H1 (cell line): ENCODE results near the gene FBXL16. TPM values are rescaled to one million over a fixed set of nuclear protein-coding genes. Genes with fewer than 3 reads are reported as not detected.

ENCODE experiments used
- CTCF ChIA-PET: fragments of 300-600 bp; sonication (Branson Sonifier 250); formaldehyde crosslinking; loops from one replicate; lab custom pipeline; 2021; ENCODE audit not compliant: partially characterized antibody; lab: Charles Lee
- POLR2A ChIA-PET: fragments of 300-600 bp; sonication (Branson Sonifier 250); formaldehyde crosslinking; loops from one replicate; lab custom pipeline; 2021; ENCODE audit warnings: inconsistent platforms; ENCODE audit not compliant: partially characterized antibody; lab: Charles Lee
- DNase-seq, 2 experiments: peaks; one replicate each; pipeline versions ENCODE4 v3.0.0 to v3.0.0-alpha.2; 2010 to 2022; ENCODE audit warnings: low spot score in 2 of 2, low read depth in 1 of 2, mixed read lengths in 1 of 2
- FAIRE-seq: peaks from 2 replicates; lab custom pipeline; 2011; peaks lifted over from hg19 to GRCh38; lab: Jason Lieb, UNC
- H2AFZ ChIP-seq: 2 replicates; pipeline ENCODE4 v1.8.1; 2012; ENCODE audit warnings: low read length, inconsistent platforms
- H2AK5ac ChIP-seq: 2 replicates; pipeline ENCODE4 v1.6.1; 2013; ENCODE audit warnings: low read depth, low read length
- H2BK120ac ChIP-seq: replicated peaks from 2 replicates; pipeline ENCODE3; 2013; ENCODE audit warnings: low read depth, low read length, inconsistent platforms
- H2BK12ac ChIP-seq: 2 replicates; pipeline ENCODE4 v1.6.1; 2013; ENCODE audit warnings: low read depth, low read length
- H2BK15ac ChIP-seq: 2 replicates; pipeline ENCODE4 v1.6.1; 2013; ENCODE audit warnings: low read length
- H2BK20ac ChIP-seq: 2 replicates; pipeline ENCODE4 v1.6.1; 2013; ENCODE audit warnings: low read length
- H2BK5ac ChIP-seq: 2 replicates; pipeline ENCODE4 v1.6.1; 2013; ENCODE audit warnings: low read depth, low read length
- H3K14ac ChIP-seq: 2 replicates; pipeline ENCODE4 v1.6.1; 2013; ENCODE audit warnings: inconsistent platforms; ENCODE audit not compliant: insufficient read length
- H3K18ac ChIP-seq: 2 replicates; pipeline ENCODE4 v1.6.1; 2013; ENCODE audit warnings: low read length; ENCODE audit errors: extremely low read depth
- H3K23ac ChIP-seq: 2 replicates; pipeline ENCODE4 v1.6.1; 2013; ENCODE audit warnings: inconsistent platforms; ENCODE audit not compliant: insufficient read length
- H3K23me2 ChIP-seq: 2 replicates; pipeline ENCODE4 v1.6.1; 2013; ENCODE audit warnings: low read depth, low read length
- H3K27ac ChIP-seq: 2 replicates; pipeline ENCODE4 v1.6.1; 2011; ENCODE audit warnings: low read depth, low read length, inconsistent platforms
- H3K27me3 ChIP-seq, 4 experiments: replicated peaks in 1 of 4; 1 replicate in 1 of 4; 2 replicates in 3 of 4; pipeline versions ENCODE4 v1.6.1 to v1.8.1; 2011 to 2013; ENCODE audit warnings: low read length in 3 of 4, mild to moderate bottlenecking in 3 of 4, inconsistent platforms in 2 of 4, mixed read lengths in 2 of 4, moderate library complexity in 1 of 4; ENCODE audit not compliant: control insufficient read depth in 3 of 4, insufficient read depth in 3 of 4; ENCODE audit errors: extremely low read depth in 1 of 4
- H3K36me3 ChIP-seq, 4 experiments: 2 replicates each; pipeline versions ENCODE4 v1.6.1 to v1.8.1; 2011 to 2013; ENCODE audit warnings: mild to moderate bottlenecking in 4 of 4, low read length in 3 of 4, moderate library complexity in 2 of 4, control low read depth in 1 of 4, inconsistent platforms in 1 of 4; ENCODE audit not compliant: insufficient read depth in 4 of 4, control insufficient read depth in 2 of 4
- H3K4ac ChIP-seq: replicated peaks from 2 replicates; pipeline ENCODE3; 2013; ENCODE audit warnings: low read length, low read depth, mixed read lengths, inconsistent platforms; ENCODE audit not compliant: insufficient read length
- H3K4me1 ChIP-seq, 4 experiments: replicated peaks in 1 of 4; 1 replicate in 1 of 4; 2 replicates in 3 of 4; pipeline versions ENCODE4 v1.6.1 to v1.8.1; 2011 to 2013; ENCODE audit warnings: low read length in 3 of 4, inconsistent platforms in 2 of 4, mixed read lengths in 1 of 4; ENCODE audit not compliant: insufficient read depth in 4 of 4, control insufficient read depth in 3 of 4
- H3K4me2 ChIP-seq, 2 experiments: 2 replicates each; pipeline versions ENCODE4 v1.6.1 to v1.8.1; 2011 to 2013; ENCODE audit warnings: low read depth in 2 of 2, low read length in 2 of 2, control low read depth in 1 of 2, inconsistent platforms in 1 of 2, mild to moderate bottlenecking in 1 of 2; ENCODE audit not compliant: insufficient read depth in 1 of 2
- H3K4me3 ChIP-seq, 4 experiments: fragments of 200-600, 300-600 bp in 1 of 4; sonication (generic), shearing (Covaris generic), sonication (Bioruptor Twin) in 1 of 4; 2 replicates each; pipeline versions ENCODE4 v1.5.1 to v1.8.1; 2011 to 2016; ENCODE audit warnings: low read length in 4 of 4, low read depth in 3 of 4, control low read depth in 2 of 4, inconsistent platforms in 2 of 4, mild to moderate bottlenecking in 2 of 4, mixed read lengths in 1 of 4, moderate library complexity in 1 of 4; ENCODE audit not compliant: insufficient read depth in 2 of 4; ENCODE audit errors: extremely low read depth in 1 of 4
- H3K56ac ChIP-seq: replicated peaks from 2 replicates; pipeline ENCODE3; 2013; ENCODE audit warnings: low read depth, mild to moderate bottlenecking, mixed read lengths, low read length, inconsistent platforms; ENCODE audit not compliant: insufficient read length
- H3K79me1 ChIP-seq: 2 replicates; pipeline ENCODE4 v1.6.1; 2013; ENCODE audit warnings: low read depth, low read length, control low read depth
- H3K79me2 ChIP-seq, 2 experiments: 2 replicates each; pipeline versions ENCODE4 v1.6.1 to v1.8.1; 2012 to 2013; ENCODE audit warnings: low read length in 2 of 2, mild to moderate bottlenecking in 2 of 2, inconsistent platforms in 1 of 2; ENCODE audit not compliant: insufficient read depth in 2 of 2, control insufficient read depth in 1 of 2
- H3K9ac ChIP-seq, 4 experiments: replicated peaks in 1 of 4; 1 replicate in 1 of 4; 2 replicates in 3 of 4; pipeline versions ENCODE4 v1.6.1 to v1.8.1; 2011 to 2013; ENCODE audit warnings: low read depth in 3 of 4, low read length in 3 of 4, control low read depth in 2 of 4, mild to moderate bottlenecking in 2 of 4, moderate library complexity in 2 of 4, inconsistent platforms in 1 of 4; ENCODE audit errors: extremely low read depth in 1 of 4
- H3K9me3 ChIP-seq, 2 experiments: 2 replicates each; pipeline versions ENCODE4 v1.6.1 to v1.8.1; 2012 to 2013; ENCODE audit warnings: mild to moderate bottlenecking in 2 of 2, moderate library complexity in 2 of 2, control low read depth in 1 of 2, inconsistent platforms in 1 of 2, low read depth in 1 of 2, low read length in 1 of 2, mixed read lengths in 1 of 2; ENCODE audit not compliant: insufficient read depth in 2 of 2
- H4K20me1 ChIP-seq, 2 experiments: replicated peaks in 1 of 2; 2 replicates each; pipeline versions ENCODE3 to v1.8.1; 2011 to 2013; ENCODE audit warnings: inconsistent platforms in 2 of 2, low read length in 2 of 2, mild to moderate bottlenecking in 1 of 2; ENCODE audit not compliant: insufficient read depth in 2 of 2, control insufficient read depth in 1 of 2
- H4K5ac ChIP-seq: 2 replicates; pipeline ENCODE4 v1.6.1; 2013; ENCODE audit warnings: low read length, low read depth, mixed read lengths, inconsistent platforms; ENCODE audit not compliant: insufficient read length
- H4K8ac ChIP-seq: 2 replicates; pipeline ENCODE4 v1.8.0; 2013; ENCODE audit warnings: mild to moderate bottlenecking, moderate library complexity, low read length, inconsistent platforms; ENCODE audit not compliant: insufficient read depth; ENCODE audit errors: extremely low read depth
- H4K91ac ChIP-seq: replicated peaks from 2 replicates; pipeline ENCODE3; 2013; ENCODE audit warnings: low read length, mixed read lengths, inconsistent platforms; ENCODE audit not compliant: insufficient read length
- BCL11A ChIP-seq, 2 experiments: IDR thresholded peaks; one replicate each; pipeline ENCODE4 v1.6.1; 2011; ENCODE audit warnings: low read depth in 2 of 2, low read length in 2 of 2, mild to moderate bottlenecking in 2 of 2
- EZH2 ChIP-seq: fragments of 200-600 bp; sonication (generic); IDR thresholded peaks from 2 replicates; pipeline ENCODE4 v1.7.1; 2012; ENCODE audit warnings: low read depth, mild to moderate bottlenecking, moderate library complexity, low read length, inconsistent platforms; ENCODE audit not compliant: severe bottlenecking
- KDM4A ChIP-seq: IDR thresholded peaks from one replicate; pipeline ENCODE4 v1.7.1; 2012; ENCODE audit warnings: low read depth, mild to moderate bottlenecking, moderate library complexity, low read length, inconsistent platforms; ENCODE audit not compliant: severe bottlenecking
- TBP ChIP-seq: IDR thresholded peaks from 2 replicates; pipeline ENCODE4 v1.6.1; 2011; ENCODE audit warnings: low read depth, low read length, improper control_type of control experiment
- WGBS, 2 experiments: shearing (Covaris generic) in 1 of 2; methylation state at CpG; one replicate each; pipeline versions ENCODE4 v1.1.6 to v1.1.7; 2013 to 2015; ENCODE audit warnings: low lambda C conversion rate in 2 of 2, mixed read lengths in 2 of 2, inconsistent platforms in 1 of 2, low coverage in 1 of 2, missing lambda C conversion rate in 1 of 2; ENCODE audit not compliant: insufficient replicate concordance in 2 of 2, insufficient coverage in 1 of 2, insufficient read length in 1 of 2; ENCODE audit errors: extremely low coverage in 1 of 2, missing lambda C conversion rate in 1 of 2; 5-methylcytosine and 5-hydroxymethylcytosine counted together
- polyA plus RNA-seq, 7 experiments: library from polyadenylated mRNA; depleted of rRNA in 3 of 7; stranded (reverse) in 5 of 7; unstranded in 2 of 7; fragments of >200 nt in 5 of 7; fragments of 200-250 nt in 2 of 7; gene quantifications; 1 replicate in 5 of 7; 2 replicates in 1 of 7; 4 replicates in 1 of 7; pipeline versions ENCODE4 v1.2.1 to v1.2.3, GENCODE V29; 2011 to 2013; ENCODE audit warnings: missing spikeins in 2 of 7, mixed read lengths in 2 of 7
- total RNA-seq: library from RNA; stranded (reverse); fragmentation: NEBNext Ultra II Directional; extraction: Animal tissue kit (Norgen Biotek cat#: 25700); gene quantifications from 2 replicates; pipeline ENCODE4 v1.2.1, GENCODE V29; 2021

FBXL16 gene
- total and polyA plus RNA-seq, 2 of the 8 experiments (the other 6 are each of a cell fraction or from before 2014, with no cell fraction given) = 12.5 to 12.8 TPM

- no peak overlapping the region for H3K27ac ChIP-seq
- H3K23me2 ChIP-seq = peaks cover 19% of the 10 kb centered on the region; the same call in 1 of the 2 replicates
- FAIRE-seq = no peak
- POLR2A ChIA-PET = interaction anchor here (0.8 to 23.0 kb wide), 14 partner anchors 1 to 77 kb away, joined by 3 to 353 read pairs (median 6); partner anchors contain the start of genes ANTKMT, CCDC78, CHTF18 and CIAO3
- H3K9ac ChIP-seq = no peak overlapping the region
- H3K27me3 ChIP-seq = peaks cover 0 to 16% (median 5%) of the 10 kb centered on the region in 4 experiments; a peak in 4 of 7 replicates
- no peak overlapping the region for H2BK20ac ChIP-seq
- no peak overlapping the region for H2AFZ ChIP-seq
- H3K9me3 ChIP-seq = no peaks in the 10 kb centered on the region; a peak in 1 of 4 replicates
- no peak overlapping the region for H3K14ac ChIP-seq
- no peak overlapping the region for H4K5ac ChIP-seq
- peaks cover 0 to 14% (median 8%) of the 10 kb centered on the region in 4 experiments; a peak in 5 of 7 replicates for H3K4me1 ChIP-seq
- no peak overlapping the region for H2AK5ac ChIP-seq
- H3K4me2 ChIP-seq = peak overlapping the region; percentile 81 to 93
- peak; percentile 23 for TF ChIP-seq EZH2
- no peak for TF ChIP-seq TBP
- TF ChIP-seq BCL11A (IDR thresholded peaks at IDR 0.05; ENCODE audit: low read depth in 2 of 2, low read length in 2 of 2) = no peak
- TF ChIP-seq KDM4A = no peak
- H3K56ac ChIP-seq = no peak overlapping the region
- peak overlapping the region; percentile 81; the same call in 1 of the 2 replicates for H2BK15ac ChIP-seq
- no peak overlapping the region for H2BK5ac ChIP-seq
- 43% methylated on average over 9 of the region's 9 CpGs; no CpG with 5 or more reads in 1 of the 2 experiments for WGBS, 2 experiments
- no peak overlapping the region for H3K4ac ChIP-seq
- peaks cover 3 to 12% of the 10 kb centered on the region in 2 experiments for H4K20me1 ChIP-seq
- no peaks in the 10 kb centered on the region for H3K79me1 ChIP-seq
- CTCF ChIA-PET = interaction anchor here (0.9 to 35.8 kb wide), 5 partner anchors 9 to 330 kb away, joined by 3 to 977 read pairs (median 424); partner anchors contain the start of genes ANTKMT, CCDC78, CHTF18 and CIAO3
- peaks cover 0 to 6% (median 0%) of the 10 kb centered on the region in 4 experiments; a peak in 1 of 8 replicates for H3K36me3 ChIP-seq
- no peak overlapping the region for H2BK120ac ChIP-seq
- no peaks in the 10 kb centered on the region for H3K79me2 ChIP-seq
- H4K91ac ChIP-seq = no peak overlapping the region
- no peak for DNase-seq
- no peak overlapping the region for H3K23ac ChIP-seq
- 0 out of 2 replicates have a peak overlapping the region, but pooled peaks have one; percentile 71 for H3K18ac ChIP-seq
- H4K8ac ChIP-seq = peak overlapping the region; percentile 57
- H2BK12ac ChIP-seq = 0 out of 2 replicates have a peak overlapping the region, but pooled peaks have one; percentile 68
- peak overlapping the region; percentile 33 to 83 (median 50); a peak in 4 of 8 replicates for H3K4me3 ChIP-seq
Measured at GRCh38 chr16:726188-726437, 20.5 kb upstream of the FBXL16 start.
